Panc1 (cell line): ENCODE measurements around the gene HOXA11. TPM values are rescaled to one million over a fixed set of nuclear protein-coding genes. Genes with fewer than 3 reads are reported as not detected.

ENCODE experiments used
- ATAC-seq: fragments of 200-7000 bp; cut with Tn5 transposase; 2 replicates; pipeline ENCODE4 v1.9.1; 2020; ENCODE audit warnings: mild to moderate bottlenecking, moderate library complexity
- BruUV-seq: library from RNA; stranded (reverse); fragments of 400-500 nt; replicated peaks from 2 replicates; lab custom pipeline; 2021; lab: Mats Ljungman, UMichigan
- CTCF ChIA-PET: fragments of 300-600 bp; sonication (Branson Sonifier 250); formaldehyde crosslinking; loops from one replicate; lab custom pipeline; 2022; ENCODE audit warnings: antibody characterized with exemption; lab: Charles Lee
- POLR2A ChIA-PET: fragments of 300-600 bp; sonication (Branson Sonifier 250); formaldehyde crosslinking; loops from one replicate; lab custom pipeline; 2022; ENCODE audit warnings: antibody characterized with exemption; lab: Charles Lee
- DNase-seq: peaks from one replicate; pipeline ENCODE4 v3.0.0-alpha.2; 2010; ENCODE audit warnings: low read depth, low spot score
- H3K27ac ChIP-seq: 2 replicates; pipeline ENCODE4 v1.5.1; 2011; ENCODE audit warnings: mild to moderate bottlenecking, low read length, inconsistent platforms
- H3K27me3 ChIP-seq: fragments of 200-500 bp; sonication (Bioruptor generic); 2 replicates; pipeline ENCODE4 v1.6.0; 2014; ENCODE audit warnings: low read length, inconsistent platforms; ENCODE audit not compliant: control insufficient read depth, insufficient read depth
- H3K36me3 ChIP-seq: fragments of 200-500 bp; sonication (Bioruptor generic); 2 replicates; pipeline ENCODE4 v1.5.1; 2014; ENCODE audit warnings: inconsistent platforms, mild to moderate bottlenecking, low read length, moderate library complexity; ENCODE audit not compliant: control insufficient read depth, insufficient read depth
- H3K4me1 ChIP-seq: 2 replicates; pipeline ENCODE4 v1.5.1; 2011; ENCODE audit warnings: inconsistent platforms, mild to moderate bottlenecking, low read length, moderate library complexity; ENCODE audit not compliant: control insufficient read depth, insufficient read depth
- H3K4me3 ChIP-seq, 2 experiments: 2 replicates each; pipeline ENCODE4 v1.5.1; 2011 to 2012; ENCODE audit warnings: low read depth in 2 of 2, low read length in 2 of 2, mild to moderate bottlenecking in 2 of 2, inconsistent platforms in 1 of 2, moderate library complexity in 1 of 2
- H3K9me3 ChIP-seq: fragments of 200-500 bp; sonication (Bioruptor generic); 2 replicates; pipeline ENCODE4 v1.5.1; 2014; ENCODE audit warnings: low read depth, mild to moderate bottlenecking, inconsistent platforms, low read length, moderate library complexity; ENCODE audit not compliant: control insufficient read depth, insufficient read depth
- CTCF ChIP-seq: fragments of 450-650 bp; IDR thresholded peaks from 2 replicates; pipeline ENCODE4 v1.5.1; 2017; ENCODE audit warnings: mild to moderate bottlenecking
- POLR2AphosphoS5 ChIP-seq: IDR thresholded peaks from 2 replicates; pipeline ENCODE4 v1.6.1; 2012; ENCODE audit warnings: mild to moderate bottlenecking, low read depth, low read length, moderate library complexity
- REST ChIP-seq, 2 experiments: IDR thresholded peaks; 2 replicates each; pipeline ENCODE4 v1.6.1; 2011 to 2012; ENCODE audit warnings: low read depth in 2 of 2, control low read depth in 1 of 2, low read length in 1 of 2, mild to moderate bottlenecking in 1 of 2, moderate library complexity in 1 of 2; ENCODE audit not compliant: insufficient read depth in 1 of 2
- SIN3A ChIP-seq: IDR thresholded peaks from 2 replicates; pipeline ENCODE4 v1.6.1; 2012; ENCODE audit warnings: low read depth, mild to moderate bottlenecking, low read length, moderate library complexity, borderline replicate concordance; ENCODE audit not compliant: insufficient read depth
- TCF7L2 ChIP-seq: IDR thresholded peaks from 2 replicates; pipeline ENCODE4 v1.6.1; 2011; ENCODE audit warnings: mild to moderate bottlenecking, low read depth, low read length, inconsistent platforms
- in situ Hi-C: cut with HindIII; loops from 2 replicates; pipeline ENCODE4 v1.10.0; 2016; ENCODE audit warnings: low sequenced_read_pairs, low pct_unique_long_range_greater_than_20kb
- intact Hi-C: fragments of 100-400 bp; cut with micrococcal nuclease; formaldehyde crosslinking; loops from one replicate; pipeline ENCODE4 v1.10.0; 2022; ENCODE audit not compliant: unreplicated experiment
- total RNA-seq: library from RNA; stranded (reverse); gene quantifications from one replicate; pipeline ENCODE4 v1.2.1, GENCODE V29; 2021; ENCODE audit not compliant: unreplicated experiment

HOXA11 gene
- total RNA-seq, 1 experiment from 2014 or later: 0.57 TPM

GRCh38 chr7:27162561-27163287 is 22.3 kb downstream of the HOXA11 start:
- H3K36me3 ChIP-seq: no peaks in the 10 kb centered on the region; the same call in 1 of the 2 replicates
- no peaks in the 10 kb centered on the region for H3K4me1 ChIP-seq
- ATAC-seq (no peak), DNase-seq (no peak)
- BruUV-seq: no TSS peak
- H3K9me3 ChIP-seq: no peaks in the 10 kb centered on the region
- intact Hi-C loops: loop anchor here (5.0 kb wide), 1 partner anchor 785 kb away; no protein-coding TSS in a partner anchor
- POLR2A ChIA-PET: no interaction called here
- H3K4me3 ChIP-seq: no peak overlapping the region
- no peak overlapping the region for H3K27ac ChIP-seq
- CTCF ChIA-PET: interaction anchor here (0.7 to 2.5 kb wide), 2 partner anchors 480 to 794 kb away, joined by 6 to 18 read pairs; no protein-coding TSS in a partner anchor
- in situ Hi-C loops: no loop called here
- no peaks in the 10 kb centered on the region for H3K27me3 ChIP-seq
- TF ChIP-seq CTCF (no peak), POLR2AphosphoS5 (no peak), TCF7L2 (no peak), REST (IDR thresholded peaks at IDR 0.05; ENCODE audit: insufficient read depth in 1 of 2, low read depth in 2 of 2, low read length in 1 of 2) (no peak), SIN3A (no peak)

- Histone ChIP-seq H3K4me3 (no peak overlapping the region), H3K4me1 (no peaks in the 10 kb centered on the region), H3K9me3 (no peaks in the 10 kb centered on the region), H3K36me3 (no peaks in the 10 kb centered on the region; the same call in 1 of the 2 replicates), H3K27me3 (no peaks in the 10 kb centered on the region), H3K27ac (no peak overlapping the region)
- POLR2A ChIA-PET: no interaction called here
- DNase-seq (no peak), ATAC-seq (no peak)
- in situ Hi-C loops: no loop called here
- CTCF ChIA-PET: interaction anchor here (0.7 to 2.5 kb wide), 8 partner anchors 12 to 1269 kb away, joined by 3 to 24 read pairs (median 6); no protein-coding TSS in a partner anchor
- no peak for TF ChIP-seq POLR2AphosphoS5
- no peak for TF ChIP-seq TCF7L2
- no peak for TF ChIP-seq REST (IDR thresholded peaks at IDR 0.05; ENCODE audit: insufficient read depth in 1 of 2, low read depth in 2 of 2, low read length in 1 of 2)
- TF ChIP-seq CTCF: no peak
- no peak for TF ChIP-seq SIN3A
- BruUV-seq: no TSS peak
- intact Hi-C loops: loop anchor here (2.0 to 5.0 kb wide), 2 partner anchors 479 to 785 kb away; no protein-coding TSS in a partner anchor
Observed at GRCh38 chr7:27161721-27162560, 23.1 kb downstream of the HOXA11 start.
